22Rv1 (cell line): ENCODE data around the gene ITGA8.

Experiments used
- H3K27ac ChIP-seq: fragments of 450-650 bp; 2 replicates; pipeline ENCODE4 v1.5.1; 2017
- CTCF ChIP-seq: fragments of 450-650 bp; IDR thresholded peaks from 2 replicates; pipeline ENCODE4 v1.5.1; 2017; ENCODE audit warnings: mild to moderate bottlenecking
- ZFX ChIP-seq: fragments of 450-650 bp; IDR thresholded peaks from 2 replicates; pipeline ENCODE4 v1.6.1; 2017; ENCODE audit warnings: antibody characterized with exemption, borderline replicate concordance

ITGA8 gene

GRCh38 chr10:15735763-15736162 lies 16.0 kb upstream of the ITGA8 start:
- no peak overlapping the region for H3K27ac ChIP-seq
- no peak for TF ChIP-seq CTCF
- no peak for TF ChIP-seq ZFX

GRCh38 chr10:15730341-15730740 lies 10.6 kb upstream of the ITGA8 start:
- no peak for TF ChIP-seq ZFX
- TF ChIP-seq CTCF: no peak
- H3K27ac ChIP-seq: no peak overlapping the region

GRCh38 chr10:15729890-15730289 lies 10.2 kb upstream of the ITGA8 start:
- TF ChIP-seq CTCF (no peak), ZFX (no peak)
- no peak overlapping the region for H3K27ac ChIP-seq

- TF ChIP-seq ZFX (no peak), CTCF (peak; percentile 47)
- H3K27ac ChIP-seq: no peak overlapping the region
These were observed 6.3 kb upstream of the ITGA8 start for GRCh38 chr10:15726042-15726441.

GRCh38 chr10:15725603-15726002 lies 5.9 kb upstream of the ITGA8 start:
- H3K27ac ChIP-seq: no peak overlapping the region
- TF ChIP-seq ZFX (no peak), CTCF (peak; percentile 79)

GRCh38 chr10:15724683-15725082 lies 5.0 kb upstream of the ITGA8 start:
- no peak overlapping the region for H3K27ac ChIP-seq
- TF ChIP-seq CTCF: no peak
- no peak for TF ChIP-seq ZFX

- no peak for TF ChIP-seq ZFX
- no peak for TF ChIP-seq CTCF
These were observed 4.1 kb upstream of the ITGA8 start for GRCh38 chr10:15723803-15724202.

More at GRCh38 chr10:15723803-15724202, 4.1 kb upstream of the ITGA8 start:
- H3K27ac ChIP-seq: no peak overlapping the region
